Activated CD4-positive, CD25-positive, alpha-beta regulatory T cell (primary cell): Measurements from ENCODE around the gene TTC17.
"Not testable (repeated sequence)": the region's sequence is repeated elsewhere in the genome, so short reads cannot be mapped to it uniquely, and the experiment has no call there.

Experiments
- DNase-seq, 4 experiments: peaks; one replicate each; lab custom pipeline; 2025; lab: John Stamatoyannopoulos, UW

Gene TTC17

DNA sequence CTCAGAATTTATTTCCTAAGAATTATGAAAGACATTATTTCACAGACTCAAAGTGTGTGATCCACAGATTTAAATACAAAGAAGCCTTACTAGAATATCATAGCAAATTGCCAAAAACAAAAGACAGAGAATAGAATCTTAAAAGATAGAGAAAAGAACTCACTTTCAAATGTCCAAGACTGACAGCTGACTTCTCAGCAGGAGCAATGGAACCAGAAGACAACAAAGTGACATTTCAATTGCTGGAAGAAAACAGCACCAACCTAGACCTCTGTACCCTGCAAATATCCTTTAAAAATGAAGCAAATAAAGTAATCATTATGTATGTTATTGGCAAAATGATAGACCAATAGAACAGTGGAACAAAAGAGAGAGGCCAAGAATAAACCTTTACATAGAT lies 109.2 kb downstream of the TTC17 start:
- DNase-seq: no peak

DNA sequence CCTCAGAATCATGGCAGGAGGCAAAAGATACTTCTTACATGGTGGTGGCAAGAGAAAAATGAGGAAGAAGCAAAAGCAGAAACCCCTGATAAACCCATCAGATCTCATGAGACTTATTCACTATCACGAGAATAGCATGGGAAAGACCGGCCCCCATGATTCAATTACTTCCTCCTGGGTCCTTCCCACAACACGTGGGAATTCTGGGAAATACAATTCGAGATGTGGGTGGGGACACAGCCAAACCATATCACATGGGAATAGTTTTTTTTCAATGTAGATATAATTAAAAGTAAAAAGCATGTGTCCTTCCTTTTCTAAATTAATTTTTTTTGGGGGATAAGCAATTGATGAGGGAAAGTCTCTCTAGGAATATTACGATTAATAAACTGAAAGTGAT lies 118.8 kb downstream of the TTC17 start:
- not testable (repeated sequence) for DNase-seq

DNA sequence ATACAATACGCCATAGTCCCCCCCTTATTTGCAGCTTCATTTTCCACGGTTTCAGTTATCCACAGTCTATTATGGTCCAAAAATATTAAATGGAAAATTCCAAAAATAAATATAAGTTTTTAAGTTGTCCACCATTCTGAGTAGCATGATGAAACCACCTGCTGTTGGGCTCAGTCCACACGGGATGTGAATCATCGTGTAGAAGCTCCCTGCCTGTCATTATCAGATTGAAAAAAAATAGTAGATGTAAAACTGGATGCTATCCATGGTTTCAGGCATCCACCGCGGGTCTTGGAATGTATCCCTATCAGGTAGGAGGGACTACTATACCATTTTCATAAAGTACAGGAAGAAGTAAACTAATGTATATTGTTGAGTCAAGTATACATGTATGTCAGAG lies 127.4 kb downstream of the TTC17 start:
- DNase-seq: no peak

DNA sequence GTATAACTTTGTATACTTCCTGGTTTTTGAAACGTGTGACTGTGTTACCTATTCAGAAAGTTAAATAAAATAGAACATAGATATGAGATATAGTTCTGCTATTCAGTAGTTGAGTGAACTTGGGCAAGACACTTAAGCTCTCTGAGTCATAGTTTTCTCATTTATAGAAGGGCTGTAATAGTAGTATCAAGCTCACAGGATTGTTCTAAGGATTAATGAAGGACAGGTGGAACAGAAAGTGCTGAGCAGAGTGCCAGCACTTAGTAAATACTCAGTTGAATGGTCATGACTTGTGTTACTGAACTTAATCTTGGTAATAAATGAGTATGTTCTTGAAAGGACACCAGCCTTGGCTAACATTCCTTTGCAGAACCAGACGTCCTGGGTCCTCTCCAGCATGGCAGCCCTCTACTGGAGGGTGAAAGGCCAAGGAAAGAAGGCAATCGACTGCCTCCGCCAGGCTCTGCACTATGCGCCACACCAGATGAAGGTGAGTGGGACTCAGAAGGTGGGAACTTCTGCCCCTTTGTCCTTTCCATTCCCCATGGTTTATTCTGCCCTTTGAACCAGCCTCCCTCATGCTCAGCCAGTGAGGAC lies 131.2 kb downstream of the TTC17 start:
- no peak for DNase-seq

DNA sequence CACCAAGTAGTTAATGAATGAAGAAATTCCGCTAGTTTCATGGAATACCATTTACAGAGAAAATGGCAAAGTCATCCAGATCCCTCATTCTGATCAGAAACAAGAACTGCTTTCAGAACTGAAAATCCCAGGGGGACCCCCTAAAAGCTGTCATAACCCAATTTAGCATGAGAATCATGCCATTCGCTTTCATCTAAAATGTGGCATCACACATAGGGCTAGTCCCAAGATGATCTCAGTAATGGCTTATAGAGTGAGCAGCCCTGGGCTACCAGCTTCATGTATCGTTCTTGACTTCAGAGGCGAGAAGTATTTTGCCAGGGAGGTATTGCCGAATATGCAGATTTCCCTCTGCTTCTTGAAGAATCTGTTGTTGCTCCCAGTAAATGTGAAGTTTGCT lies 134.0 kb downstream of the TTC17 start:
- no peak for DNase-seq

DNA sequence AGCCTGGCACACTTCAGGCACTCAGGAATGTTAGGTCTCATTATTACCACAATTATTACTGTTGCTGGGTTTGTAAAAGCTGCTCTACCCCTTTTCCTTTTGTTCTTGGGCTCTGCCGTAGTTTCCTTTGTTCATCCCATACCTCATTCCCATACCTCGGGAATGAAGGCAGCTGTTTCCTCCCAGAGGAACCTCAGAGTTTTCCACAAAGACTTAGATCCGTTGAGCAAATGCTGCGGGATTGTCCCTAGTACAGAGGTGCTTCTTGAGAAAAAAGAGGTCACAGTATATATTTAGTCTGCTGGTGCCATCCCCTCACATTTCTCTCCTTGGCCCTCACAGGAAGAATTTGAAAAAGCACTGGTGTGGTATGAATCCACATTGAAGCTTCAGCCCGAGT lies 134.7 kb downstream of the TTC17 start:
- no peak for DNase-seq

DNA sequence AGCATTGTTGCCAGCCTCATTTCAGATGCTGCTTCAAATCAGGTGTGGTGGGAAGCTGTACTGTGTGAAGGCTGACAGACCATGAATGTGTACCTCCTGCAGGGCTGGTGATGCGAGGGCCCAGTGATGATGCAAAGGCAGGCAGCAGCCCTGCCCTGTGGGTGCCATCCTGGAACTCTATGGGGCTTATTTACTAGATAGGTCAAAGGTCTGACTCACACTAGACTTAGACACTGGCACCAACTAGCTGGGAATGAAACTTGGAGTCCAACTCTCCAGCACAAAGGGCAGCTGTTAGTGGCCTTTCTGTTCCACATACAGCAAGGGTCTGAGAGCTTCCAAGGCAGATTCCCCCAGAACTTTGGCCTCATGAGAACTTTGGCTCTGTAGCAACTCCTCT lies 138.4 kb downstream of the TTC17 start:
- no peak for DNase-seq

DNA sequence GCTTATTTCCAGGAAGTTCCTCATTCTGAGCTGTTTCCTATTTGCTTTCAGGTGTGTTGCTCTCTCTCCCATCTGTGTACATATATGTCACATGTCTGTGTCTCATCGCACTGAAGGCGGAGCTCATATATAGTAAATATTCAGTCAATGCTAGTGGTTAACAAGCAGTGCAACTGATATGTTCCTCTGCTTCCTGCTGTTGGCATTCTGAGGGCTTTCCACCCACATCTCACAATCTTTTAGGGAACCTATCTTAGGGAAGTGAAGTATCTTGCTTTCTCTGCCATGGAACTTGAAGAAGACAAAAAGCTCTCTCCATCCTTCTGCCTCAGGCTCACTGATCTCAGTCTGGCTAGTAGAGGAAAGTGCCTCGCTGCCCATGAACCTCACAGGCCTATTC lies 139.8 kb downstream of the TTC17 start:
- no peak for DNase-seq

DNA sequence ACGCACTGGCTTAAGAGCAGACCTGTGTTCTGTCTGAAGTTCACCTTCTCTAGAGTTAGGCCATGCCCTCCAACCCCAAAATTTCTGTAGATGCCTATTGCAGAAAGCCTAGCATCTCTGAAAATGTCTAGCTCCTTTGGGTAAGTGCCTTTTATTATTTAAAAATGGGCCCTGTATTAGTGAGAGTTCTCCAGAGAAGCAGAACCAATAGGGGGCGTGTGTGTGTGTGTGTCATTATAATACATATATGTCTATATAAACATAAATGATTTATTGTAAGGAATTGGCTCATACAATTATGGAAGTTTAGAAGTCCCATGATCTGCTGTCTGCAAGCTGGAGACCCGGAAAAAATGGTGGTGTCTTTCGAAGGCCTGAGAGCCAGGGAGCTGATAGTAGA lies 144.7 kb downstream of the TTC17 start:
- no peak for DNase-seq

DNA sequence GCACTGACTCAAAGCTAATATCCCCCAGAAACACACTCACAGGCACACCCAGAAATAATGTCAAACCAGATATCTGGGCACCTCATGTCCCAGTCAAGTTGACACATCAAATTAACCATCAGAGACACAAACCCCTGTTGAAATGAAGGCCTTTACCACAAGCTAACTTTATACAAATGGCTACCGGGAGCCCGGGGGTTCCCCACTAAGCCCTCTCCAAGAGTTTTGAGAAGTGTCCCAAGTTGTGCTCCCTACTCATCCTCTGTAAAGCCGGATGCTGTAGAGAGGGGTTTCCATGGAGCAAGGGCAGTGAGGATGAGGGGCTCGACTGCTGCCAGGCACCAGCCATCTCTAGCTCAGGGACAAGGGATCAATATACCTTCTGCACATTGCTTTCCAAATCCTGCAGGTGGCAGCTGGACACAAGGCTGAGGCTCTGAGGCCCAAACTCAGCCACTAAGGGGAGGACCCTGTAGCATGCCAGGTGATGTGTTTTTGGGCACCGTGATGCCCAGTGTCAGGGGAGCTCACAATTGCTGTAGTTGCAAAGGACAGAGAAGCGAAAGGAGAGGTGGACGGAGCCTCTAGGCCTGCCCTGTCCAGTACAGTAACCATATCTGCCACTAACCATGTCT lies 145.7 kb downstream of the TTC17 start:
- no peak for DNase-seq

DNA sequence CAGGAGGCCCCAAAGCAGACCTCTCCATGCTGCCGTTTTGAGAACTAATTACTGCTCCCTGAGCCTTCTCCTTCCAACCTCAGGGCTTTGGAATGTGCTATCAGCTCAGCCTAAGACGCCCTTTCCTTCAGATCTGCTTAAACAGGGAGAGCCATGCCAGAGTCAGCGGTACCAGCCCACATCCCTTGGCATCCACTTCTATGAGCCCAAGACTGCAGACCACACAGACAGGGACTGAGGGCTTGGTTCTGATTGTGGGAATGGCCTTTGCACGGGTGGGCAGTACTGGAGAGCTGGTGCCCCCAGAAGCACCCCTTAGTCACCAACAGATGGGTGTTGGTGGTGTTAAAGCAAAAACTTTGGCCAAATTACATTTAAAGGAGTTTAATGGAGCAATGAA lies 146.5 kb downstream of the TTC17 start:
- no peak for DNase-seq

DNA sequence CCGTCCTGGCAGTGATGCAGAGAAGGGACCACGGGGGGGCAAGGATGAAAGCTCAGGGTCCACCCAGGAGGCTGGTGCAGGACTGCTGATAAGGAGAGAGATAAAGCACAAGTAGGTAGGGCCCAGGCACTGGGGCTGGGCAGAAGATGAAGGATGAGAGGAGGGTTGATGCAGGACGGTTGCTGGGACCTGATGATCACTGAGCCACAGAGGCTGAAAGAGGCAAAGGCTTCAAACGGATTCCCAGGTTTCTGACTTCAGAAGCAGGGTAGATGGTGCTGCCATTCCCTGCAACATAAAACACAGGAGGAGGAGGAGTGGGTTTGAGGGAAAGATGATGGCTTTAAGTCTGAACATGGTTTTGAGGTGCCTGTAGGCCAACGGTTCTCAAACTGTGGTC lies 148.5 kb downstream of the TTC17 start:
- no peak for DNase-seq

DNA sequence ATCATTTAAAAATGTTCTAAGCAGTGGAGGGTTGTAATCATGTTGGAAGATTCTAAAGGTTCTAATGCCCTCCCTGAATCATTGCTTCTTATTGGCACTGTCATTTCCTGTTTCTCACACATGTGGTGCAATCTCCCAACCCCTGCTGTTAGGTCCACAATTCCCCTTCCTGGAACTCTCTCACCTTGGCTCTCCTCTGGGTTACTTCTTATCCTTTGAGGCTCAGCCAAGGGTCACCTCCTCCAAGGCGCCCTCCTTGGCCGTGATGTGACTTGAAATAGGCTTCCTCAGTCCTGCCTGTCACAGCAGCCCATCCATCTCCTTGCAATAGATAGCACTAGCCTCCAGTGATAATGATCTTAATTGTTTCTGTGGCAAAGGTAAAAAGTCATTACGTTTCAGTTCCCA lies 149.8 kb downstream of the TTC17 start:
- no peak for DNase-seq

DNA sequence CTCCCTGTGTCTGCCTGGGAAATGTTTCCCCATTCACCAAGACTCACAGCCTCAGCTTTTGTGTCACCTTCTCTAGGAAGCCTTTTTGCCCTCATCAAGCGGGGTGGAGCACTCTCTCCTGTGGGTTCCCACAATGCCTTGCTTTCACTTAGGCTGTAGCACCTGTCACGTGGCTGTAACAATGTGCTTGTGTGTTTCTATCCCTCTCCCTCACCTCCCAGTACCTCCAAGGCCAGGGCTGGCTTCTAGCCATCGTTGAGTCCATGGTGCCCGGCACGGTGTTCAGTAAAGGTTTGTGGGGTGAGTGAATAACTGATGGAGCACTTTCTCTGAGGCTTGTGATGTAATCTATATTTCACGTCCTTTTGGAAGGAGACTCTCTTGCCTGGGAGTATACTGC lies 153.2 kb downstream of the TTC17 start:
- DNase-seq: no peak

DNA sequence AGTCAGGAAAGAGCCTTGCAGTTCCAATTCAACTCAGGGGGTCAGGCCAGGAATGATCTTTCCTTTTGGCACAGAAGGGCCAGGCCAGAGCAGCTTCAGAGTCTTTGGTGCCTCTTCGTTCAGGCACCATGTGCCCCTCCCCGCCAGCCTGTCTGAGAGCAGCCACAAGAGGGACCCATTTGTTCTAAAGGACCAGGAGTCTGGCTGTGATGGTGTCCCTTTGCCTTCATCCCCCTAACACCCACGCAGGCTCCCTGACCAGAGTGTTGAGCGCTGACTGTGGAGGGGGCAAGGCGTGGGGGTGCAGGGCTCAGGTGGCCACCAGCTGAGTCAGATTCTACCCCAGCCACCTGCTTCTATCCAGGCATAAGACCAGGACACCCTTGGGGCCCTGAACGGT lies 156.4 kb downstream of the TTC17 start:
- DNase-seq: no peak

DNA sequence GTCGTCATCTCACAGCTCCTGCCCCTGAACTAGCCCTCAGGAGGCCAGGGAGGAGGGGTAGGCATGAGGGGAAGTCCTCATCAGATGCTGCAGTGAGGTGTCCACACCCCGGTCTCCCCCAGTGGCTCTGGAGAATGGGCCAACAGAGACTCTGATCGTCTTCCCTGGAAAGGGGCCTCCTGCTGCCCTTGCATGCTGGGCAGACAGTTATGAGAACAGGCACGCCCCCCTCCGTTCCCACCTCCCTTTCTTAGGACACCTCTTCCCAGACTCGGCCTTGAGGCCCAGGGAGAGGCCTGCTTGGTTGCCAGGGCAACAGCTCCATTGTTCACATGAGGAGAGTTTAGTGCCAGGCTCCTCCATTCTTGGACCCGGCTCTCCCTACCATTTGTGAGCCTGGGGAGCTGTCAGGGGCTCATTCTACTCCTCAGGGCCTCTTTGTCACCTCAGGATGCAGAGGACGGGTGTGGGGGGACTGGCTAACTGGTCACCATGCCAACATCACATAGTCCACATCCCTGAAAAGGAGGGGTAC lies 157.7 kb downstream of the TTC17 start:
- DNase-seq: no peak

DNA sequence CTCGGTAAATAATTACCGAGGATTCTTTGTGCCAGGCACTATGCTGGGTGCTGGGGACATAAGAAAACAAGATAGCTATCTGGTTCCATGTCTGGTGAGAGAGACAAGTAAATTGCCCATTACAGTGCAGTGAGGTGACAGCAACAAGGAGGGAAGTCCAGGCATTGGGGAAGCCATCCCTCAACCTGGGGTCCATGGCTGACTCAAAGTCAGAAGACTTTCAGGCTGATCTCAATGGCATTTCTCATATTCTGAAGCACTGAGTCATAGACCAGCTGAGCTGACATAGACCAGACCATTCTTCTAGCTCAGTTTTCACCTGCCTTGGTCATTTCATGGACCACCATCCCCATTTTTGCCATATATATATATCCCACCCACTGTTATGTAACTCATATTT lies 158.8 kb downstream of the TTC17 start:
- no peak for DNase-seq

DNA sequence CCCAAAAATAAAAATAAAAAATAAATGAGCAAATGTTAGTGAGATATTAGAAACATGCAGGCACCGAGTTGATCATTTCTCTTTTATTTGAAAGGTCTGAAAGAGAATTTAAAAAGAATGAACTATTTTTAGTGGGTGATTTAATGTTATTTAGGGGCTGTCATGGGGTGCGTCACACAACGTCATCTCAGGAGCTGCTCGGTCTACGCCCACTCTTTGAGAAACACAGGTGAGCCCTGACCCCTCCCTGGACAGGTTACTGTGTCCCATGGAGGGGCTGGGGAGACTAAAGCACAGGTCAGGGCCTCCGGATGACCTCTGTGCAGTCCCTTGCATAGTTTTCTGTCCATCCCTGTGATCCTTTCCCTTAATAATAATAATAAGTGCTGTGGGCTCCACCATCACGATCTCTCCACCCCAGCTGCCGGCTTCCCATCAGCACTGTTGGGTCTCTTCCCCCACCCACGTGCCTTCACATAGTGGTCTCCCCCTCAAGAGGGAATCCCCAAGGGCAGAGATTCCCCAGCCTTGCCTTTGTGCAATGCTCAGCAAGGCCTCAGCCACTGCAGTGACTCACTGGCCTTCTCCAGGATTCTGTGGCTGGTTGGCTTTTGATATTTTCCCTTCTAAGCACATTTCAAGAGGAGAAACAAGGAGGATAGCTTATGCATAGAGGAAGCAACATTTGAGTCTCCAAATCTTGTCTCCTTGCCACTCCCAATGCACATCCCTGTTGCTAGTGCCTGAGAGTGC lies 159.9 kb downstream of the TTC17 start:
- DNase-seq: no peak

DNA sequence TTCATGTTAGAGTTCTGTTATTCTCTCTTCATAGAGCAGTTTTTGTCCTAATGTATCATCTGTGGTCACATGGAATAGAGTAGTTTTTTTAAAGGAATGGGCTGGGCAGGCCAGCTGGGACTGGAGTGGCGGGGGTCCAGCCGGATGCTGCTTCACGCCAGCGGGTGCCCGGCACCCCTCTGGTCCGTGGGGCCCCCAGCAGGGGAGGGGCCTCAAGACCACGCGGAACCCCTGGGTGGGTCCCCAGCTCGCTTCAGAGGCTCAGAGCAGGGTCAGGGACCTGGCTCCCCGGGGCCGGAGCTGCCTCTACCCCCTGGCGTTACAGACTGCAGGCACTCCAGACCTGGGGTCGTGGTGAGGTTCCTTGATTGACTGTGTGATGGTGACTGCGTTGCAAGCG lies 162.8 kb downstream of the TTC17 start:
- no peak for DNase-seq

DNA sequence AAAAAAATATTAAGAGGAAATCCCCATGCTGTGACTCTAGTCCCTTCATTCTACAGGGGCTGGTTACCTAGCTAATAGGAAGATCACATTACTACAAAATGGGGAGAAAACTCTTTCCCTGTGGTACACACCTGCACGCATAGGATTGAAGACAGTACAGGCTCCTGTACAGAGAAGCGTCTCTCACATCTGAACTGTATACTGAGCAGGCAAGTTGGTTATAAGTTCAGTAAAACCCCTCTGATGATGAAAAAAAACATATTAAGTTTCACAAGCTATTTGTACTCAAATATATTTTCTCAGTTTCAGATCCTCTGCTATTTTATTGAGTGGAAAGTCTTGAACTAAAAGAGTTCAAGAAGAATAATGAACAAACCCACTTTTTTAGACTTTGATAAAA lies 164.9 kb downstream of the TTC17 start:
- no peak for DNase-seq

DNA sequence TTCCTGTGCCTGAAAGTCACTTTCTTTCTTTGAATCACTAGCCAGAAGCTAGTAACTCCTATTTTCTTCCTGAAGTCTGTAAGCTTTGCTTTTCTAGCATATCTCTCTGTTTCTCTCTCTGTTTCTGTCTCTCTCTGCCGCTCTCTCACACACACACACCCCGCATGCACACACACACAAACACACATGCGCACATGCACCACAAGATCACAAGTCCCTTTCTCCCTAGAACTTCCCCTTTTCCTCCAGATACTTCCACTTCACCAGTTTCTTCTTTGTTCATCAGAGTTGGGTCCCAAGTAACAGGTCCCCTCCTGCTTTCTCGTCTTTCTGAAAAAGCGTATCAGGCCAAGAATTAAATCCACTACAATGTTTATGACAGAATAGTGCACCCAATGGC lies 173.3 kb downstream of the TTC17 start:
- DNase-seq: no peak

DNA sequence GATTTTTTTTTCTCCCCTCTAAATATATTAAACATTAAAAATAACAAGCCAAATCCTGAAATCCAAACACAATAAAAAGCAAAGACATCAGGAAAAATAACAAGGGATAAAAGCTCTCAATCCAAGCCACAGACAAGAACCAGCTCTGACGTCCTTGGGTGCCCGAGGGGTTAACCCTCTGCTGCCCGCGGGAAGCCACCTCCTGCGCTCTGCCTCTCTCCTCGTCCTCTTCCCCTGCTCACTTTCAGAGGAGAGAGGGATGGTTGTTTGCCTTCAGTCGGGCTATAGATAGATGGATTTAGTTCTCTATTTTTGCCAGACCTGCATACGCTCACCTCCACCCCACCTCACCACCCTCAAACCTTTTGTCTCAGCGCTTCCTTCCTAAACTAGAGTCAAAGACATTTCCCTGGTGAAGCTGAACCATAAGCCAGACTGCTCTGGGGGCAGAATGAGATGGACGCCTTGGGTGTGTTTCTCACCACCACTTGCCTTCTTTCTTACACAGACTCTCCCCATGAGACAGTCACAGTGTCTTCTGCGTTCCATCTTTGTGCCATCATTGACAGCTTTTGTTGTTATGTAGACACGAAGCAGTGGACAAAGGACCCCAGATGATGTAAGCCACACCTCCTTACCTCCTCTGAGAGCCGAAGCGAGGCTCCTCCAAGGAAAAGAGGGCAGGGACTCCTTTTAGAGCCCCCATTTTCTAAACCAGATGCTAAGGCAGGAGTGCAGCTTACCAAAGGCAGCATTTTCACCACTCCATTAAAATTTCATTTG lies 179.3 kb downstream of the TTC17 start:
- DNase-seq: no peak

DNA sequence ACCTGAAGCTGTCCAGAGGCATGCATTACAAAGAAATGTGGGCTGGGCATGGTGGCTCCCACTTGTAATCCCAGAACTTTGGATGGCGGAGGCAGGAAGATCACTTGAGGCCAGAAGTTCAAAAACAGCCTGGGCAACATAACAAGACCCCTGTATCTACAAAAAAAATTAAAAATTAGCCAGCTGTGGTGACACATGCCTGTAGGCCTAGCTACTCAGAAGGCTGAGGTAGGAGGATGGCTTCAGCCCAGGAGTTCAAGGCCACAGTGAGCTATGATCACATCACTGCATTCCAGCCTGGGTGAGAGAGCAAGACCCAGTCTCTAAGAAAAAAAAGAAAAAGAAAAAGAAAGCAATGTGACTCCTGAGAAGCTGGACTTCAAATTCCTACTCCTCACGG lies 183.3 kb downstream of the TTC17 start:
- no peak for DNase-seq
